Thyroid gland (tissue), 4 donors: ENCODE results near the gene PCNX1. TPM values are rescaled to one million over a fixed set of nuclear protein-coding genes. Genes with fewer than 3 reads are reported as not detected.

ENCODE experiments used
- DNase-seq, 2 donors: peaks; one replicate each; pipeline ENCODE4 v3.0.0-alpha.2; 2019
- H3K27ac ChIP-seq, 3 donors: fragments of 200-600 bp; sonication (generic); 1 replicate in 2 of 3; 2 replicates in 1 of 3; pipeline ENCODE4 v1.5.1; 2016 to 2019; ENCODE audit warnings: mild to moderate bottlenecking in 1 of 3, moderate library complexity in 1 of 3
- H3K27me3 ChIP-seq: fragments of 200-600 bp; sonication (generic); one replicate; pipeline ENCODE4 v1.5.1; 2019
- H3K36me3 ChIP-seq, 2 donors: fragments of 200-600 bp; sonication (generic); one replicate each; pipeline ENCODE4 v1.5.1; 2016 to 2019
- H3K4me1 ChIP-seq, 2 donors: fragments of 200-600 bp; sonication (generic); one replicate each; pipeline ENCODE4 v1.5.1; 2017 to 2019
- H3K4me3 ChIP-seq, 3 donors: fragments of 200-600 bp; sonication (generic); replicated peaks in 1 of 3; 1 replicate in 2 of 3; 2 replicates in 1 of 3; pipeline ENCODE4 v1.5.1; 2016; ENCODE audit warnings: mild to moderate bottlenecking in 1 of 3
- H3K9me3 ChIP-seq: fragments of 200-600 bp; sonication (generic); one replicate; pipeline ENCODE4 v1.5.1; 2017
- CTCF ChIP-seq, 6 experiments: fragments of 200-600 bp in 3 of 6; fragments of 450-650 bp in 3 of 6; sonication (generic) in 3 of 6; IDR thresholded peaks; one replicate each; pipeline ENCODE4 v1.5.1; 2016 to 2019; ENCODE audit warnings: antibody characterized with exemption in 6 of 6, mild to moderate bottlenecking in 2 of 6, inconsistent platforms in 1 of 6, moderate library complexity in 1 of 6
- POLR2A ChIP-seq, 2 donors: fragments of 450-650 bp; IDR thresholded peaks; one replicate each; pipeline ENCODE4 v1.6.1; 2017; ENCODE audit warnings: antibody characterized with exemption in 2 of 2, mild to moderate bottlenecking in 2 of 2, moderate library complexity in 1 of 2
- WGBS, 2 donors: methylation state at CpG; one replicate each; pipeline ENCODE4 v1.1.5; 2017; 5-methylcytosine and 5-hydroxymethylcytosine counted together
- intact Hi-C: fragments of 100-400 bp; cut with DNase I; formaldehyde crosslinking; loops from one replicate; pipeline ENCODE4 v1.15.1; 2023
- total RNA-seq, 4 donors: library from RNA; depleted of rRNA; stranded (reverse); fragments of >200 nt; gene quantifications; one replicate each; pipeline ENCODE4 v1.2.3, GENCODE V29; 2016

PCNX1 gene
- total RNA-seq, 4 donors from 2014 or later, result 43.8 to 78.5 (median 69.7) TPM

- H3K4me3 ChIP-seq, result no peak overlapping the region
- TF ChIP-seq CTCF (IDR thresholded peaks at IDR 0.05) (no peak), POLR2A (IDR thresholded peaks at IDR 0.05) (no peak)
- intact Hi-C loops, result loop anchor here (10.0 kb wide), 1 partner anchor 73 kb away; no protein-coding TSS in a partner anchor
- DNase-seq, result no peak
- 88 to 90% methylated on average over 3 of the region's 3 CpGs for WGBS, 2 donors
- no peaks in the 10 kb centered on the region for H3K36me3 ChIP-seq
- H3K4me1 ChIP-seq, result peaks cover 0 to 14% of the 10 kb centered on the region in 2 donors
- no peak overlapping the region for H3K27ac ChIP-seq
- no peaks in the 10 kb centered on the region for H3K27me3 ChIP-seq
- H3K9me3 ChIP-seq, result no peaks in the 10 kb centered on the region
Observed at GRCh38 chr14:70898111-70898745, 9.0 kb upstream of the PCNX1 start.

- Histone ChIP-seq H3K36me3 (no peaks in the 10 kb centered on the region), H3K4me1 (peaks cover 2 to 29% of the 10 kb centered on the region in 2 donors), H3K4me3 (no peak overlapping the region), H3K9me3 (no peaks in the 10 kb centered on the region), H3K27me3 (no peaks in the 10 kb centered on the region), H3K27ac (no peak overlapping the region)
- no peak for DNase-seq
- intact Hi-C loops, result no loop called here
- WGBS, 2 donors, result 72 to 76% methylated on average over 1 of the region's 1 CpG
- TF ChIP-seq POLR2A (IDR thresholded peaks at IDR 0.05), result no peak
- no peak for TF ChIP-seq CTCF (IDR thresholded peaks at IDR 0.05)
Observed at GRCh38 chr14:70901269-70901668, 6.0 kb upstream of the PCNX1 start.

- DNase-seq, result no peak
- H3K9me3 ChIP-seq, result no peaks in the 10 kb centered on the region
- peaks cover 7 to 33% of the 10 kb centered on the region in 2 donors for H3K4me1 ChIP-seq
- no peaks in the 10 kb centered on the region for H3K36me3 ChIP-seq
- no peak overlapping the region for H3K4me3 ChIP-seq
- no peak overlapping the region for H3K27ac ChIP-seq
- WGBS, 2 donors, result 91 to 92% methylated on average over 1 of the region's 1 CpG
- TF ChIP-seq CTCF (IDR thresholded peaks at IDR 0.05) (no peak), POLR2A (IDR thresholded peaks at IDR 0.05) (no peak)
- intact Hi-C loops, result no loop called here
- no peaks in the 10 kb centered on the region for H3K27me3 ChIP-seq
Observed at GRCh38 chr14:70902184-70902583, 5.1 kb upstream of the PCNX1 start.

GRCh38 chr14:70904373-70904772 lies 2.9 kb upstream of the PCNX1 start:
- no peak for DNase-seq
- 90 to 91% methylated on average over 2 of the region's 2 CpGs for WGBS, 2 donors
- TF ChIP-seq CTCF (IDR thresholded peaks at IDR 0.05), result no peak
- TF ChIP-seq POLR2A (IDR thresholded peaks at IDR 0.05), result no peak
- Histone ChIP-seq H3K9me3 (no peaks in the 10 kb centered on the region), H3K36me3 (no peaks in the 10 kb centered on the region), H3K4me1 (peaks cover 13 to 25% of the 10 kb centered on the region in 2 donors), H3K4me3 (no peak overlapping the region), H3K27ac (peak overlapping the region in 1 of 3 donors; percentile 7), H3K27me3 (no peaks in the 10 kb centered on the region)
- intact Hi-C loops, result no loop called here

- intact Hi-C loops, result loop anchor here (5.0 kb wide), 1 partner anchor 67 kb away; no protein-coding TSS in a partner anchor
- peaks cover 17 to 25% of the 10 kb centered on the region in 2 donors for H3K4me1 ChIP-seq
- peak overlapping the region in 2 of 3 donors; percentile 45 to 46 for H3K27ac ChIP-seq
- TF ChIP-seq POLR2A (IDR thresholded peaks at IDR 0.05) (no peak), CTCF (IDR thresholded peaks at IDR 0.05) (no peak)
- H3K36me3 ChIP-seq, result no peaks in the 10 kb centered on the region
- DNase-seq, result no peak
- no peaks in the 10 kb centered on the region for H3K9me3 ChIP-seq
- H3K4me3 ChIP-seq, result no peak overlapping the region
- 70 to 76% methylated on average over 9 of the region's 9 CpGs for WGBS, 2 donors
- H3K27me3 ChIP-seq, result no peaks in the 10 kb centered on the region
Observed at GRCh38 chr14:70905301-70905700, 2.0 kb upstream of the PCNX1 start.
